H1 (cell line): Measurements from ENCODE around the gene LRRTM3. TPM values are rescaled to one million over a fixed set of nuclear protein-coding genes. Genes with fewer than 3 reads are reported as not detected.

Experiments
- CTCF ChIA-PET: fragments of 300-600 bp; sonication (Branson Sonifier 250); formaldehyde crosslinking; loops from one replicate; lab custom pipeline; 2021; ENCODE audit not compliant: partially characterized antibody; lab: Charles Lee
- POLR2A ChIA-PET: fragments of 300-600 bp; sonication (Branson Sonifier 250); formaldehyde crosslinking; loops from one replicate; lab custom pipeline; 2021; ENCODE audit warnings: inconsistent platforms; ENCODE audit not compliant: partially characterized antibody; lab: Charles Lee
- DNase-seq, 2 experiments: peaks; one replicate each; pipeline versions ENCODE4 v3.0.0 to v3.0.0-alpha.2; 2010 to 2022; ENCODE audit warnings: low spot score in 2 of 2, low read depth in 1 of 2, mixed read lengths in 1 of 2
- FAIRE-seq: peaks from 2 replicates; lab custom pipeline; 2011; peaks lifted over from hg19 to GRCh38; lab: Jason Lieb, UNC
- H2AFZ ChIP-seq: 2 replicates; pipeline ENCODE4 v1.8.1; 2012; ENCODE audit warnings: low read length, inconsistent platforms
- H2AK5ac ChIP-seq: 2 replicates; pipeline ENCODE4 v1.6.1; 2013; ENCODE audit warnings: low read depth, low read length
- H2BK120ac ChIP-seq: replicated peaks from 2 replicates; pipeline ENCODE3; 2013; ENCODE audit warnings: low read depth, low read length, inconsistent platforms
- H2BK12ac ChIP-seq: 2 replicates; pipeline ENCODE4 v1.6.1; 2013; ENCODE audit warnings: low read depth, low read length
- H2BK15ac ChIP-seq: 2 replicates; pipeline ENCODE4 v1.6.1; 2013; ENCODE audit warnings: low read length
- H2BK20ac ChIP-seq: 2 replicates; pipeline ENCODE4 v1.6.1; 2013; ENCODE audit warnings: low read length
- H2BK5ac ChIP-seq: 2 replicates; pipeline ENCODE4 v1.6.1; 2013; ENCODE audit warnings: low read depth, low read length
- H3K14ac ChIP-seq: 2 replicates; pipeline ENCODE4 v1.6.1; 2013; ENCODE audit warnings: inconsistent platforms; ENCODE audit not compliant: insufficient read length
- H3K18ac ChIP-seq: 2 replicates; pipeline ENCODE4 v1.6.1; 2013; ENCODE audit warnings: low read length; ENCODE audit errors: extremely low read depth
- H3K23ac ChIP-seq: 2 replicates; pipeline ENCODE4 v1.6.1; 2013; ENCODE audit warnings: inconsistent platforms; ENCODE audit not compliant: insufficient read length
- H3K23me2 ChIP-seq: 2 replicates; pipeline ENCODE4 v1.6.1; 2013; ENCODE audit warnings: low read depth, low read length
- H3K27ac ChIP-seq: 2 replicates; pipeline ENCODE4 v1.6.1; 2011; ENCODE audit warnings: low read depth, low read length, inconsistent platforms
- H3K27me3 ChIP-seq, 4 experiments: replicated peaks in 1 of 4; 1 replicate in 1 of 4; 2 replicates in 3 of 4; pipeline versions ENCODE4 v1.6.1 to v1.8.1; 2011 to 2013; ENCODE audit warnings: low read length in 3 of 4, mild to moderate bottlenecking in 3 of 4, inconsistent platforms in 2 of 4, mixed read lengths in 2 of 4, moderate library complexity in 1 of 4; ENCODE audit not compliant: control insufficient read depth in 3 of 4, insufficient read depth in 3 of 4; ENCODE audit errors: extremely low read depth in 1 of 4
- H3K36me3 ChIP-seq, 4 experiments: 2 replicates each; pipeline versions ENCODE4 v1.6.1 to v1.8.1; 2011 to 2013; ENCODE audit warnings: mild to moderate bottlenecking in 4 of 4, low read length in 3 of 4, moderate library complexity in 2 of 4, control low read depth in 1 of 4, inconsistent platforms in 1 of 4; ENCODE audit not compliant: insufficient read depth in 4 of 4, control insufficient read depth in 2 of 4
- H3K4ac ChIP-seq: replicated peaks from 2 replicates; pipeline ENCODE3; 2013; ENCODE audit warnings: low read length, low read depth, mixed read lengths, inconsistent platforms; ENCODE audit not compliant: insufficient read length
- H3K4me1 ChIP-seq, 4 experiments: replicated peaks in 1 of 4; 1 replicate in 1 of 4; 2 replicates in 3 of 4; pipeline versions ENCODE4 v1.6.1 to v1.8.1; 2011 to 2013; ENCODE audit warnings: low read length in 3 of 4, inconsistent platforms in 2 of 4, mixed read lengths in 1 of 4; ENCODE audit not compliant: insufficient read depth in 4 of 4, control insufficient read depth in 3 of 4
- H3K4me2 ChIP-seq, 2 experiments: 2 replicates each; pipeline versions ENCODE4 v1.6.1 to v1.8.1; 2011 to 2013; ENCODE audit warnings: low read depth in 2 of 2, low read length in 2 of 2, control low read depth in 1 of 2, inconsistent platforms in 1 of 2, mild to moderate bottlenecking in 1 of 2; ENCODE audit not compliant: insufficient read depth in 1 of 2
- H3K4me3 ChIP-seq, 4 experiments: fragments of 200-600, 300-600 bp in 1 of 4; sonication (generic), shearing (Covaris generic), sonication (Bioruptor Twin) in 1 of 4; 2 replicates each; pipeline versions ENCODE4 v1.5.1 to v1.8.1; 2011 to 2016; ENCODE audit warnings: low read length in 4 of 4, low read depth in 3 of 4, control low read depth in 2 of 4, inconsistent platforms in 2 of 4, mild to moderate bottlenecking in 2 of 4, mixed read lengths in 1 of 4, moderate library complexity in 1 of 4; ENCODE audit not compliant: insufficient read depth in 2 of 4; ENCODE audit errors: extremely low read depth in 1 of 4
- H3K56ac ChIP-seq: replicated peaks from 2 replicates; pipeline ENCODE3; 2013; ENCODE audit warnings: low read depth, mild to moderate bottlenecking, mixed read lengths, low read length, inconsistent platforms; ENCODE audit not compliant: insufficient read length
- H3K79me1 ChIP-seq: 2 replicates; pipeline ENCODE4 v1.6.1; 2013; ENCODE audit warnings: low read depth, low read length, control low read depth
- H3K79me2 ChIP-seq, 2 experiments: 2 replicates each; pipeline versions ENCODE4 v1.6.1 to v1.8.1; 2012 to 2013; ENCODE audit warnings: low read length in 2 of 2, mild to moderate bottlenecking in 2 of 2, inconsistent platforms in 1 of 2; ENCODE audit not compliant: insufficient read depth in 2 of 2, control insufficient read depth in 1 of 2
- H3K9ac ChIP-seq, 4 experiments: replicated peaks in 1 of 4; 1 replicate in 1 of 4; 2 replicates in 3 of 4; pipeline versions ENCODE4 v1.6.1 to v1.8.1; 2011 to 2013; ENCODE audit warnings: low read depth in 3 of 4, low read length in 3 of 4, control low read depth in 2 of 4, mild to moderate bottlenecking in 2 of 4, moderate library complexity in 2 of 4, inconsistent platforms in 1 of 4; ENCODE audit errors: extremely low read depth in 1 of 4
- H3K9me3 ChIP-seq, 2 experiments: 2 replicates each; pipeline versions ENCODE4 v1.6.1 to v1.8.1; 2012 to 2013; ENCODE audit warnings: mild to moderate bottlenecking in 2 of 2, moderate library complexity in 2 of 2, control low read depth in 1 of 2, inconsistent platforms in 1 of 2, low read depth in 1 of 2, low read length in 1 of 2, mixed read lengths in 1 of 2; ENCODE audit not compliant: insufficient read depth in 2 of 2
- H4K20me1 ChIP-seq, 2 experiments: replicated peaks in 1 of 2; 2 replicates each; pipeline versions ENCODE3 to v1.8.1; 2011 to 2013; ENCODE audit warnings: inconsistent platforms in 2 of 2, low read length in 2 of 2, mild to moderate bottlenecking in 1 of 2; ENCODE audit not compliant: insufficient read depth in 2 of 2, control insufficient read depth in 1 of 2
- H4K5ac ChIP-seq: 2 replicates; pipeline ENCODE4 v1.6.1; 2013; ENCODE audit warnings: low read length, low read depth, mixed read lengths, inconsistent platforms; ENCODE audit not compliant: insufficient read length
- H4K8ac ChIP-seq: 2 replicates; pipeline ENCODE4 v1.8.0; 2013; ENCODE audit warnings: mild to moderate bottlenecking, moderate library complexity, low read length, inconsistent platforms; ENCODE audit not compliant: insufficient read depth; ENCODE audit errors: extremely low read depth
- H4K91ac ChIP-seq: replicated peaks from 2 replicates; pipeline ENCODE3; 2013; ENCODE audit warnings: low read length, mixed read lengths, inconsistent platforms; ENCODE audit not compliant: insufficient read length
- EGR1 ChIP-seq: IDR thresholded peaks from 2 replicates; pipeline ENCODE4 v1.6.1; 2011; ENCODE audit warnings: low read depth, low read length, borderline replicate concordance
- HDAC2 ChIP-seq, 2 experiments: fragments of 300-600 bp in 1 of 2; sonication (generic) in 1 of 2; IDR thresholded peaks; 2 replicates each; pipeline ENCODE4 v1.6.1; 2011 to 2012; ENCODE audit warnings: low read depth in 2 of 2, low read length in 2 of 2, mild to moderate bottlenecking in 2 of 2, moderate library complexity in 2 of 2, borderline replicate concordance in 1 of 2, inconsistent platforms in 1 of 2
- JUN ChIP-seq: IDR thresholded peaks from 2 replicates; pipeline ENCODE4 v1.6.1; 2011; ENCODE audit warnings: low read depth, mild to moderate bottlenecking, improper control_type of control experiment, low read length
- POLR2A ChIP-seq, 2 experiments: IDR thresholded peaks; 1 replicate in 1 of 2; 2 replicates in 1 of 2; pipeline ENCODE4 v1.6.1; 2011; ENCODE audit warnings: low read depth in 2 of 2, low read length in 2 of 2, mild to moderate bottlenecking in 2 of 2; ENCODE audit errors: control extremely low read depth in 1 of 2
- SAP30 ChIP-seq: fragments of 300-600 bp; sonication (generic); IDR thresholded peaks from 2 replicates; pipeline ENCODE4 v1.7.1; 2012; ENCODE audit warnings: low read length, moderate library complexity, mild to moderate bottlenecking, inconsistent platforms; ENCODE audit not compliant: insufficient read depth, insufficient replicate concordance
- WGBS, 2 experiments: shearing (Covaris generic) in 1 of 2; methylation state at CpG; one replicate each; pipeline versions ENCODE4 v1.1.6 to v1.1.7; 2013 to 2015; ENCODE audit warnings: low lambda C conversion rate in 2 of 2, mixed read lengths in 2 of 2, inconsistent platforms in 1 of 2, low coverage in 1 of 2, missing lambda C conversion rate in 1 of 2; ENCODE audit not compliant: insufficient replicate concordance in 2 of 2, insufficient coverage in 1 of 2, insufficient read length in 1 of 2; ENCODE audit errors: extremely low coverage in 1 of 2, missing lambda C conversion rate in 1 of 2; 5-methylcytosine and 5-hydroxymethylcytosine counted together
- polyA plus RNA-seq, 7 experiments: library from polyadenylated mRNA; depleted of rRNA in 3 of 7; stranded (reverse) in 5 of 7; unstranded in 2 of 7; fragments of >200 nt in 5 of 7; fragments of 200-250 nt in 2 of 7; gene quantifications; 1 replicate in 5 of 7; 2 replicates in 1 of 7; 4 replicates in 1 of 7; pipeline versions ENCODE4 v1.2.1 to v1.2.3, GENCODE V29; 2011 to 2013; ENCODE audit warnings: missing spikeins in 2 of 7, mixed read lengths in 2 of 7
- total RNA-seq: library from RNA; stranded (reverse); fragmentation: NEBNext Ultra II Directional; extraction: Animal tissue kit (Norgen Biotek cat#: 25700); gene quantifications from 2 replicates; pipeline ENCODE4 v1.2.1, GENCODE V29; 2021

The LRRTM3 gene
- total and polyA plus RNA-seq, 2 of the 8 experiments (the other 6 are each of a cell fraction or from before 2014, with no cell fraction given) = 0.33 to 0.48 TPM

- H3K36me3 ChIP-seq = no peaks in the 10 kb centered on the region
- H3K27me3 ChIP-seq = peaks cover 0 to 1% (median 0%) of the 10 kb centered on the region in 4 experiments; a peak in 1 of 7 replicates
- no peak overlapping the region for H3K18ac ChIP-seq
- no peak overlapping the region for H2BK5ac ChIP-seq
- no peaks in the 10 kb centered on the region for H3K9me3 ChIP-seq
- H2AFZ ChIP-seq = no peak overlapping the region
- H3K4me2 ChIP-seq = no peak overlapping the region
- POLR2A ChIA-PET = interaction anchor here (1.2 kb wide), 1 partner anchor 10 kb away, joined by 3 read pairs; no protein-coding TSS in a partner anchor
- no peak overlapping the region for H2BK12ac ChIP-seq
- no peak overlapping the region for H4K8ac ChIP-seq
- TF ChIP-seq JUN = no peak
- no peak for TF ChIP-seq EGR1
- TF ChIP-seq HDAC2 (IDR thresholded peaks at IDR 0.05; ENCODE audit: borderline replicate concordance in 1 of 2, low read depth in 2 of 2, low read length in 2 of 2) = no peak
- TF ChIP-seq POLR2A (IDR thresholded peaks at IDR 0.05; ENCODE audit: control extremely low read depth in 1 of 2, low read depth in 2 of 2, low read length in 2 of 2) = no peak
- TF ChIP-seq SAP30 = no peak
- H4K91ac ChIP-seq = no peak overlapping the region
- no peaks in the 10 kb centered on the region for H3K79me1 ChIP-seq
- H3K4me1 ChIP-seq = no peaks in the 10 kb centered on the region
- H3K23me2 ChIP-seq = no peaks in the 10 kb centered on the region
- no peak overlapping the region for H3K27ac ChIP-seq
- H3K4me3 ChIP-seq = no peak overlapping the region
- no peak overlapping the region for H2BK120ac ChIP-seq
- H4K5ac ChIP-seq = no peak overlapping the region
- no peak overlapping the region for H3K56ac ChIP-seq
- no peaks in the 10 kb centered on the region for H4K20me1 ChIP-seq
- H3K79me2 ChIP-seq = no peaks in the 10 kb centered on the region
- FAIRE-seq = no peak
- WGBS, 2 experiments = 89% methylated on average over 3 of the region's 3 CpGs; no CpG with 5 or more reads in 1 of the 2 experiments
- no peak overlapping the region for H3K4ac ChIP-seq
- H2BK15ac ChIP-seq = no peak overlapping the region
- H3K23ac ChIP-seq = no peak overlapping the region
- no peak overlapping the region for H2AK5ac ChIP-seq
- H3K14ac ChIP-seq = no peak overlapping the region
- DNase-seq = no peak
- CTCF ChIA-PET = no interaction called here
- H2BK20ac ChIP-seq = no peak overlapping the region
- H3K9ac ChIP-seq = no peak overlapping the region
Measured at GRCh38 chr10:67049988-67050387, 124.2 kb downstream of the LRRTM3 start.
